OCI-LY7 (cell line): Measurements from ENCODE around the gene GMPR2.

Experiments
- CTCF ChIP-seq: fragments of 200-600 bp; sonication (generic); conservative IDR thresholded peaks from 2 replicates; pipeline ENCODE4 v1.5.1; 2014; ENCODE audit warnings: mild to moderate bottlenecking, antibody characterized with exemption, low read length, moderate library complexity, mixed read lengths
- EZH2phosphoT487 ChIP-seq: fragments of 200-600 bp; sonication (generic); IDR thresholded peaks from 2 replicates; pipeline ENCODE4 v1.6.1; 2018; ENCODE audit warnings: low read depth, borderline replicate concordance, mild to moderate bottlenecking, mixed run types, antibody characterized with exemption, low read length, moderate library complexity, mixed read lengths

GRCh38 chr14:24211311-24211710 is 21.4 kb upstream of the GMPR2 start:
- TF ChIP-seq CTCF: no peak
- no peak for TF ChIP-seq EZH2phosphoT487
